Heart left ventricle (tissue), 16 donors: ENCODE measurements around the gene DUSP22. TPM values are rescaled to one million over a fixed set of nuclear protein-coding genes. Genes with fewer than 3 reads are reported as not detected.

Source experiments
- ATAC-seq, 4 donors: fragments of 200-7000 bp; cut with Tn5 transposase; one replicate each; pipeline ENCODE4 v1.9.1; 2020 to 2022; ENCODE audit warnings: moderate library complexity in 4 of 4, mild to moderate bottlenecking in 3 of 4, moderate number of reproducible peaks in 1 of 4
- DNase-seq, 5 donors: peaks; one replicate each; pipeline ENCODE4 v3.0.0-alpha.2; 2020
- H3K27ac ChIP-seq, 12 donors: fragments of 200-600 bp; sonication (generic) in 4 of 12; one replicate each; pipeline versions ENCODE4 v1.5.0 to v1.8.0; 2016 to 2022; ENCODE audit warnings: mild to moderate bottlenecking in 2 of 12
- H3K27me3 ChIP-seq, 9 donors: fragments of 200-600 bp; sonication (generic) in 2 of 9; one replicate each; pipeline versions ENCODE4 v1.5.1 to v1.8.0; 2016 to 2022; ENCODE audit warnings: mild to moderate bottlenecking in 3 of 9
- H3K36me3 ChIP-seq, 9 donors: fragments of 200-600 bp; sonication (generic) in 2 of 9; one replicate each; pipeline versions ENCODE4 v1.5.0 to v1.8.0; 2018 to 2022; ENCODE audit warnings: mild to moderate bottlenecking in 2 of 9
- H3K4me1 ChIP-seq, 12 donors: fragments of 200-600 bp; sonication (generic) in 4 of 12; one replicate each; pipeline versions ENCODE4 v1.5.0 to v1.8.0; 2016 to 2022; ENCODE audit warnings: mild to moderate bottlenecking in 3 of 12
- H3K4me3 ChIP-seq, 12 donors: fragments of 200-600 bp; sonication (generic) in 4 of 12; one replicate each; pipeline versions ENCODE4 v1.5.0 to v1.8.0; 2017 to 2022; ENCODE audit warnings: mild to moderate bottlenecking in 9 of 12, moderate library complexity in 4 of 12
- H3K9me3 ChIP-seq, 12 donors: fragments of 200-600 bp; sonication (generic) in 4 of 12; one replicate each; pipeline versions ENCODE4 v1.5.0 to v1.8.0; 2016 to 2022; ENCODE audit warnings: mild to moderate bottlenecking in 1 of 12
- CTCF ChIP-seq, 12 donors: fragments of 200-600 bp; sonication (generic) in 4 of 12; IDR thresholded peaks; one replicate each; pipeline versions ENCODE4 v1.5.0 to v1.8.0; 2018 to 2022; ENCODE audit warnings: antibody characterized with exemption in 12 of 12, mild to moderate bottlenecking in 5 of 12
- POLR2A ChIP-seq, 2 donors: fragments of 450-650 bp; IDR thresholded peaks; one replicate each; pipeline ENCODE4 v1.6.1; 2017; ENCODE audit warnings: antibody characterized with exemption in 2 of 2, mild to moderate bottlenecking in 2 of 2, moderate library complexity in 2 of 2
- WGBS, 4 donors: extraction: QIAGEN DNeasy Blood & Tissue Kit in 2 of 4; methylation state at CpG; one replicate each; pipeline versions ENCODE4 v1.1.5 to v1.1.7; 2013 to 2018; 5-methylcytosine and 5-hydroxymethylcytosine counted together
- intact Hi-C, 10 donors: fragments of 100-400 bp; cut with DNase I; formaldehyde crosslinking; loops; one replicate each; pipeline versions ENCODE4 v1.11.1 to v1.14.2; 2022
- polyA plus RNA-seq, 2 donors: library from polyadenylated mRNA; stranded (reverse); fragments of 200-250 nt; gene quantifications; one replicate each; pipeline ENCODE4 v1.2.3, GENCODE V29; 2013
- total RNA-seq, 9 donors: library from RNA; depleted of rRNA in 2 of 9; stranded (reverse); fragments of >200 nt in 2 of 9; fragmentation: NEBNext Ultra II Directional in 3 of 9; extraction: Animal tissue kit (Norgen Biotek cat#: 25700) in 3 of 9; gene quantifications; one replicate each; pipeline versions ENCODE4 v1.1.0 to v1.2.4, GENCODE V29; 2016 to 2023
- donor health status: ischemic (EF 13 %, LVEDD 7.1; RV severe dilation, severe dysfunction).
- donor health status: healthy with polysubstance abuse.
- donor health status: DM: no; HTN: yes; CAD: no.
- donor health status: DM: no; HTN: no; CAD: no.
- donor health status: ischemic (EF 25% LVEDD 6.9; RV normal size, moderate dysfunction).
- donor health status: ischemic (EF 25% LVEDD 5.7; RV mildly dilated, moderate dysfunction).
- donor health status: healthy.
- donor health status: DM: yes; HTN: yes; CAD: no.
- donor health status: ischemic (EF 35%, LVEDD 5.7; RV mildly dilated, moderate dysfunction).
- donor health status: nonischemic (EF 11% LVEDD 7.7; RV severe dilation, severe dysfunction).
- donor health status: DM: yes; HTN: yes; CAD: no.
- donor health status: PGD.
- donor health status: ischemic (EF 29% LVEDD 5.4; RV normal size, mild dysfunction).
- donor health status: nonischemic (EF 23%, LVEDD 6.1; RV moderate dilation, normal function).

Gene DUSP22
- total and polyA plus RNA-seq, 11 donors, result 33.4 to 79.9 (median 48.2) TPM

DNA sequence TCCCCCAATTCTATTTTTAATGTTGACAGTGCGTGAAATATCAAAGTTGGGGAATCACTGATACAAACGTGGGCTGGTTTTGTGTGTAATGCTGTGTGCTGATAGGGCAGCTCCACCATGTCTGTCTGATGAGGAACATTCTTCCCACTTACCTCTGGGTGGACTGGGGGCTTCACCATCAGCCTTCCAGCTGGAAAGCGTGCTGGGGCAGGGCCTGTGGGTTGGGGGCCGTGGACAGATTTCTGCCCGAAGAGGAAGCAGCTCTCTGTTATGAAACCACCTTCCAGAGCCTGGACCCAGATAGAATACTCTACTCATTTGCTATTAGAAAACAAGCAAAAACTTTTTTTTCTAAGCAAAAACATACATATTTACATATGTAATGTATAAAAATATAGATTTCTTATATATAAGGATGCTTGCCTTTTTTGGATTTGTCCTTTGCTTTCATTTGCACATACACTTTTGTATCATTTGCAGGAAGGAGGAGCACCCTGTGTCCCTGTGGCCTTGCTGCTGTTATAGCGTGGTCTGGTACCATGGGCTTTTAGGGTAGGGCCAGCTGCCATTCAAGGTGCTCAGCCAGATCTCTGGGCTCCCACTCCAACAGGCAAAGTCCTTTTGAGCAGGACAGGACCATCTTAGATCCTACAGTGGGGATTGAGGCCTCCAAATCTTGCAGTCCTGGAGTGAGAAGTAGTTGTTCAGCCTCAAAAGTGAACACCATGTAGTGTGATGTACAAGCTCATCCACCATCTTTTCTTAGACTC lies 48.1 kb downstream of the DUSP22 start:
- no peaks in the 10 kb centered on the region for H3K27me3 ChIP-seq
- H3K4me1 ChIP-seq, result peaks cover 0 to 78% (median 39%) of the 10 kb centered on the region in 12 donors
- intact Hi-C loops, result no loop called here
- no peak overlapping the region for H3K4me3 ChIP-seq
- TF ChIP-seq POLR2A (IDR thresholded peaks at IDR 0.05) (no peak), CTCF (IDR thresholded peaks at IDR 0.05) (no peak)
- 80 to 85% (median 82%) methylated on average over 6 of the region's 6 CpGs for WGBS, 4 donors
- H3K9me3 ChIP-seq, result no peaks in the 10 kb centered on the region
- ATAC-seq, result no peak
- H3K27ac ChIP-seq, result peak overlapping the region in 1 of 12 donors; percentile 42
- no peak for DNase-seq
- no peaks in the 10 kb centered on the region for H3K36me3 ChIP-seq

DNA sequence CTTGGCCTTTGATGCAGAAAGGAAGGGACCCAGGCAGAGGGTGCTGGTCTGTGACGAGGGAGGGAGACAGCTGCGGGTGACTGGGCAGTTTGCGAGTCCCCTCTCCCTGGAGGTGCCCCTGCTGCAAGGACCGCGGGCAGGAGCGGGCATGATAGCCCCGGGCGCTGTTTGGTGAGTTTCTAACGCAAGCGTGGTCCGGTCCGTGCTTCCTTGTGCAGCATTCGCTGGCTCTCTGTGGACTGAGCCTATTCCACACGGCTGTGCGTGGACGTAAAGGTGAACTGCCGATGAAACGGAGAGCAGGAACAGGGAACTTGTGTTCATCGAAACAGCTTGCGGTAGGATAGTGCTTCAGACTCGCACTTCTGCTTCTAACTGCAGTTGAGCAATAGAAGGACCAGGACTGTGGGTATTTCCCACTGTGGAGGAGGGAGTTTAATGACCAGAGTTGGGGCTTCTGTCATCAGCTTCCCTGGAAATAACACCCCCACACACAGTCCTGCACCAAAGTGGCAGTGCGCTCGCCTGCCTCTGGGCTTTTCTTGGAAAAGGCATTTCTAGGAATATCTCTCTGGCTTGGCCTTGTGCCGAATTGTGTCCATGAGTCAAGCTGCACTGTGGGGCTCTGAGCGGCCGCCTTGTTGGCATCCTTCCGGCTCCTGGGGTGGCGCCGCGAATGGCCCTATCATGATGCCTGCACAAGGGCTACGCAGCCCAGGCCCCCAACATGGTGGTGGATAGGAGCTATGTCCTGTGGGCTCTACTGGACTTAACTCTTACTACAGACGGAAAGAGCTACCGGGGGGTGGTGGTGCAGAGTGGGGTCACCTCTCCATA lies 48.9 kb downstream of the DUSP22 start:
- Histone ChIP-seq H3K4me1 (peaks cover 0 to 69% (median 36%) of the 10 kb centered on the region in 12 donors), H3K36me3 (peaks cover 0 to 5% (median 0%) of the 10 kb centered on the region in 9 donors), H3K27me3 (no peaks in the 10 kb centered on the region), H3K9me3 (no peaks in the 10 kb centered on the region), H3K27ac (peak overlapping the region in 1 of 12 donors; percentile 42), H3K4me3 (peak overlapping the region in 1 of 12 donors; percentile 18)
- peak in 3 of 4 donors; percentile 14 to 48 (median 47) for ATAC-seq
- WGBS, 4 donors, result 87 to 92% (median 89%) methylated on average over 33 of the region's 33 CpGs
- DNase-seq, result peak in 3 of 5 donors; percentile 40 to 70 (median 54)
- TF ChIP-seq CTCF (IDR thresholded peaks at IDR 0.05), result no peak
- TF ChIP-seq POLR2A (IDR thresholded peaks at IDR 0.05), result no peak
- intact Hi-C loops, result no loop called here

DNA sequence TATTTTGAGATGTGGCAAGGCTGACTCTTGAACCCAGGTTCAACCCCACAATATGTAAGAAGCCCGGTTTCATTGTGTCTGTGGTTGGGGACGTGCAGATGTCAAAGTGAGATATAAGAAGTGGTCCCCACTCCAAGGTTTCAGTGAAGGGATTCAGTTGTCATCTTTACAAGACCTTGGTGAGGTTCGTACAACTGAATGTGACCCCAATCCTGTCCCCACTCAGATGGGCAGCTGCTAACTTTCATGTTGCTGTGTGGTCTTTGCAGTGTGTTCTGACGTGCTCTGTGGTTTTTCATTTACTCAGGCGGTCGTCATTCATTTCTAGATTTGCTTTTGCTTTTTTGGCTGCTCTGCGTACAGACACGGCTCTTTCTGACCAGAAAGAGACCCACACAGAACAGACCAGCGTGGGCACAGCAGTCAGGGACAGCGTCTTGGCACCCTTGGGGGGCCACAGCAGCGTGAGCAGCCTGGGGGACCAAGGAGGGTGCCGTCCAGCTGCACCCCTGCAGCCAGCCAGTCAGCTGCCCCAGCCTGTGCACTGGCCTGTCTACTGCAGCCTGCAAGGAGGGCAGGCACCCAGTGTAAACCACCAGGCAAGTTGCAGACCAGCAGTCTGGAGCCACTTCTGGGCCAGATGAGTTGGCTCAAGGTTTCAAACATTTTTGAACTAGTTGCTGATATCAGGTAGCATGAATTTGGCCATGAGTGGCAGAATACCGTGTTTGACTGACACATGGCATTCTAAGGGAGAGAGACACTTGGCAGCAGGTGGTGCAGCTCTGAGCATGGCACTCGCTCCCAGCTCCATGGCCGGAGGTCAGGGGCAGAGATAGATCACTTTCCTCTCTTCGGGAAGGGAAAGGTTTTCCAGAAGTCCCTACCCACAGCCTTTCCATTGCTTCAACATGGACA lies 49.9 kb downstream of the DUSP22 start:
- Histone ChIP-seq H3K4me1 (peaks cover 0 to 60% (median 27%) of the 10 kb centered on the region in 12 donors), H3K36me3 (peaks cover 0 to 14% (median 0%) of the 10 kb centered on the region in 9 donors), H3K4me3 (no peak overlapping the region), H3K27me3 (no peaks in the 10 kb centered on the region), H3K9me3 (no peaks in the 10 kb centered on the region), H3K27ac (no peak overlapping the region)
- 71 to 79% (median 76%) methylated on average over 16 of the region's 16 CpGs for WGBS, 4 donors
- DNase-seq, result no peak
- no peak for ATAC-seq
- intact Hi-C loops, result no loop called here
- TF ChIP-seq POLR2A (IDR thresholded peaks at IDR 0.05), result no peak
- no peak for TF ChIP-seq CTCF (IDR thresholded peaks at IDR 0.05)
